ENCODE measurements around the gene TTC6.
"Not testable (repeated sequence)": the region's sequence is repeated elsewhere in the genome, so short reads cannot be mapped to it uniquely, and the experiment has no call there.

TTC6 gene, protein sequence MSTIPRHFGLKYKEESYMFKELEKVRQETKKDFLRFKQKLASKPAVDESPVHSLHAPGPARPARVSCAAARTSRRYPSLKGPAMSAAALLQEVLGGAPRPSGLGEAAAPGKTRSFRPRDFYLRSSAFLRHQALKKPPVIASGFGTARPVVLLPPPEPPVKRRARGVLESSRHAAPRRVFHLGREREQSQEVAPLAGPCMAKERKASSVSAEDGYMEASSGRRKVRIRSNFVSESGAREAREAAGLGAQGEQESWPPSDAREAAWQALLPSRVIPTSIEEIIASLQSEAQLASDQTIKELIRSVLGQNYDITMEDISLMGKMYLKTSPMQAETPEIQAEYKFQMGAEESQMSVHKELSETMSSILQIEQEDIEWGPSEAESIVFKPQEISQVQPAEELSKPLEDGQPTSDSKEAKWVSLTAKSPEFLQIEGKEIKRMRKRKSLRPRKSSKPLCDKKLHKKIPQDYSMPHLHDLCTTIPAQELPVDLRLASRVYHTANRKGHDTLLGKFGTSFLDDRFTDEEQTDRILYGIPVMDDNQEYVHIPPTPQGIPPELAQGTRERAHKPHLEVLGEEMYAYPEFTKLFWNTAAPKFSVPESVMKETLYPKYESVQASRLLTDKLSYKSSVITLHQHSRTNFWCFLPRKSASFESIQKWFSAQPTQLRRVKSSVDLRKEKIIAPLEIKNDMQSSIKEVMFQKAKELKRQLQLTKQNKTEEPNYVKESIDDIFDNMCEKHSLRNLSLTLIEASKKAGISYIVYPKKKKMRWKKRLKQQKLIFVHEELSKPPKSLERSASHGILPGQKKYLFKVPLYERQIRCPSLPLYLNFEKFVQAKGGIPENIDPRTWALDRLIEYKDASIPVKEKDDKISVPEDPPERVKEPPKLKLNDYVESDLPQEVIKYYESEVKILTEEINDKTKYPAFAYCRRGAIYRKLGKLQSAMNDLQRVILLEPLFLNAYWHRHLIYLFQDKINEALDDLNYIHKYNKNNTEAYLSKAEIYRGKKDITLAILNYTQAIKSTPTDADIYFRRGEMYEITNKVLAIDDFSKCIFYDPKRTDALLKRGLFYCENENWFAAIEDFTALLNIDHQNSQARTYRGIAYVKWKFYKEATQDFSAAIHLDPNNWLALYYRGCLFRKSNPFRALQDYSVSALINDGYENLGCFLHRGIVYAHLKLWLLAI (N-terminal part only)

DNA sequence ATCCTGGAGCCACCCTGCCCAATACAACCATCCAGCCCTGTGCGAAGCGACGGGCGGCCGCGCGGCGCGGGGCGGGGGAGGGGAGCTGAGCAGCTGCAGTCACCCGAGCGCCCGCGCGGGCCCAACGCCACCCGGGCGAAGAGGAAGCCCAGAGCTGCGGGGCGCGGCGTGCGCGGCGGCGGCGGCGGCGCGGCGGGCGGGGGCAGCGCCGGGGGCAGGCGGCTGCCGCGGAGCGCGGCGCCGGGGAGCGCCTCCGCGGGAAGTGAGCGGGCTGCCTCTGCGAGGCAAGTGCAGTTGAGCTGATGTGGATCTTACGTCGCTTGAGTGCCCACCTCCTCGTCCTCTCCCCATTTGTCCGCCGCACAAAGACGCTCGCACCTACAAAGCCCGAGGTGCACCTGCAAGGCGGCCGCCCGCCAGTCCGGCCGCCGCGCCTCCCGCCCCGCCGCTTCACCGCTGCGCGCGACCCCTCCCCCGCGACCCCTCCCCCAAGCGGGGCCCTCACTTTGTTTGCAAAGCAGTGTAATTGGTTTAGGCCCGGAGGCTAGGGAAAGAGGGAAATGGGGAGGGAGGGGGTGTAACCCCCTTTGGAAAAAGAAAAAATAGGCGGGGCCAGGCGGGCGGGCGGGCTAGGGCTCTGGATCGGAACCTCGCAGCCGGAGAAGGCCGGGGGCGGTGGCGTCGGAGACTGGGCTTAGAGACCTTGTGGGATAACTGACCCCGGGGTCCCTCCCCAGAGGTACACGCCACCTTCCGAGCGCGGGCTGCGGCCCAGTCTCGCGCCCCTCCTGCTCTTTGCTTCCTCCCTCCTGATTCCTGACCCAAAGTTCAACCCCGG, at the start of gene TTC6, which contains the start of gene FOXA1:
Gene TTC6 (plus strand): TSS at position 659 of the 838 bp plus-strand sequence. CDS start 26,436 bp downstream, outside the sequence.
Gene FOXA1 (minus strand): TSS at position 279 of the 838 bp plus-strand sequence. CDS start 277 bp downstream, at position 2.
- intact Hi-C loops (cut with DNase I) = loop anchor here (5.0 to 10.0 kb wide), 2 partner anchors 350 to 1083 kb away; no protein-coding TSS in a partner anchor
- DNase-seq = no peak

DNA sequence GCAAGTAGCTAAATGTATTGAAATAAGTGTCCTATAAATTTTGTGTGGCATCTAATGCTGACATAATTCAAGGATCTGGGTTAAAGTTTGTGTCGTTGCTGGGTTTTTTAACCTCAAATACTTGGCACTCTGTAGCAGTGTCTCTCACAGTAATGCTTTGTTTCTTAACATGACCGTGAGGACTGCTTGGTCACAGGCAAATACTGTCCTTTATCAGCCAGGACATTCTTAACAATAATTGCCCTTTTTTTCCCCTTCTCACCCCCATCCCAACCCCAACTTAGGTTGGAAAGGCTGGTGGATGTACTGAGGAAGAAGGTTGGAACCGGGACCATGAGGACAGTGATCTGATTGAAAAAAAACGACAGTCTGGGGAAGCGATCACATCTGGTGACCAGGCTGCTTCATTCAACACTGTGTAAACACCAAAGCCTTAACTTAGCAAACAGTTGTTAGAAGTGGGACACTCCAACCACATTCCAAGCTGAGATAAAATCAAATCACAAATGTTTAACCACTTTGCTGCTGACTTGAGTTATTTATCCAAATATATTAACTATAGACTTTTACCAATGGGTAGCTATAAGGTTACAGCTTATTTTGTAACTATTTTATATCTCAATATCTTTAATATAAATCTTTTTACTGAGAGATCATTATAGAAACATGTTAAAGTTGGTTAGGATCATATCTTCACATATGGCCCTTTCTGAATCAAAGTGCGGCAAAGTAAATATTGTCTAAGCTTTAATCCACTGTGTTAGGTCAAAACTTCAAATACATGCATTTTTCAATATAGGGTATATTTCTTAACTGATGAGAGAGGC, 48.6 kb upstream of the TTC6 start:
- intact Hi-C loops (cut with DNase I) = no loop called here
- no peak for DNase-seq

DNA sequence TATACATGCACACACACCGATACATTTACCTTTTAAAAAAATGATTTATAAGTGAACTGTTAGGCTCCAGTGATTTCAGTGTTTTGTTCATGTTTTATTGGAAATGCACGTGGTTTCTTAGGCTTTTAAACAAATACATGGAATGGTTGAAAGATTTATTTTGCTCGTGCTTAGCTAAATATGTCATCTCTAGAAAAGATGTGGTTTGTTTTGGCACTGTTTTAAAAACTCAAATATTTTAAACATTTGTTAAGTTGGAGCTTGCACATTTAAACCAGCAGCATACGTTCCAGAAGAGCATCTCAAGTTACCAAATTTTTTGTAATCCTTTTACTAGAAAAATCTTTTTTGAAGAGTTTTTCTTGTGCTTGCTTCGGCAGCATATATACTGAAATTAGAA, 44.9 kb upstream of the TTC6 start:
- no peak for DNase-seq
- intact Hi-C loops (cut with DNase I) = no loop called here

DNA sequence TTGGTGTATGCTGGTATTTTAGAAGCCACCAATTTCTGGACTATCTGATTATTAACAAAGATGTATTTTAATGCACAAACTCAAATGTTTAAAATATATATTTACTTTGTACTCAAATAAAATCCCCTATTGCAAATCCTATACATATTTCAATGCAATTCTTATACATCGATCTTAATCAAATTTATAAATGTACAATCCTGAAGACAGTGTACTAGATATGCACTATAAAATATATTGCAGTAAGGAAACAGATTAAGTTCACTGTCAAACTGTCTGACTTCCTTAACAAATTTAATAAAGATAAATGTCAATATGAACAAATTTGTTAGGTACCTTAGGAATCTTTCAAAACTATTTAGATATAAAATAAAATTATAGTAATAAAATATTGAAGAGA, 44.3 kb upstream of the TTC6 start:
- intact Hi-C loops (cut with DNase I) = no loop called here
- DNase-seq = no peak

DNA sequence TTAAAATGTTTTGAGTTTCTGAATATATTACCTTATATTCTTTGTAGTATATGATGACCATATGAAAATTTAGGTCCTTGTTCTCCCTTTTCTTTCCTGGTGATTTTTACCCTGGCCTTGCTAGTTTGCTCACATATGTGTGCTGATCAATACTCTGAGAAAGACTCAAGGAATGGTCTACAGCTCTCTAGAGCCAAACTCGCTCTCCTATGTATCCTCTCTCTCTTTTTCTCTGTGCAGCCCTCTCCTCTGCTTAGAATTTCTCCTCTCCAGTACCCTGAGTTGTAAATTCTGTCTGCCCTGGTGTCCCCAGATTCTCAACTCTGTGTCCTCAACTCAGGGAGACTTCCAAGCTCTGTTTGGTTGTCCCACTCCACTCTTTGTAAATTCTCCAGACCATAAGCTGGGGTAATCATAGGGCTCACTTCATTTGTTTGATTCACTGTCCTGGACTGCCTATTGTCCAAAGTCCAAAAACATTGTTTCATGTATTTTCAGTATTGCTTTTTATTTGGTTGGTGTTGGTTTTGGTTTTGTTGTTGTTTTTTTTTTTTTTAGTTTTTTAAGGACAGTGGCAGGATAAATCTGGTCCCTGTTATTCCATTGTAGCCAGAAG, 41.4 kb upstream of the TTC6 start:
- intact Hi-C loops (cut with DNase I) = no loop called here
- no peak for DNase-seq

DNA sequence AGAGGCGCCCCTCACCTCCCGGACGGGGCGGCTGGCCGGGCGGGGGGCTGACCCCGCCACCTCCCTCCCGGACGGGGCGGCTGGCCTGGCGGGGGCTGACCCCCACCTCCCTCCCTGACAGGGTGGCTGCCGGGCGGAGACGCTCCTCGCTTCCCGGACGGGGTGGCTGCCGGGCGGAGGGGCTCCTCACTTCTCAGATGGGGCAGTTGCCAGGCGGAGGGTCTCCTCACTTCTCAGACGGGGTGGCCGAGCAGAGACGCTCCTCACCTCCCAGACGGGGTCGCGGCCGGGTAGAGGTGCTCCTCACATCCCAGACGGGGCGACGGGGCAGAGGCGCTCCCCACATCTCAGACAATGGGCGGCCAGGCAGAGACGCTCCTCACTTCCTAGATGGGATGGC, 39.8 kb upstream of the TTC6 start:
- peak in 2 of 10 donors; percentile 60 to 67 for DNase-seq
- intact Hi-C loops (cut with DNase I) = not testable (repeated sequence)

DNA sequence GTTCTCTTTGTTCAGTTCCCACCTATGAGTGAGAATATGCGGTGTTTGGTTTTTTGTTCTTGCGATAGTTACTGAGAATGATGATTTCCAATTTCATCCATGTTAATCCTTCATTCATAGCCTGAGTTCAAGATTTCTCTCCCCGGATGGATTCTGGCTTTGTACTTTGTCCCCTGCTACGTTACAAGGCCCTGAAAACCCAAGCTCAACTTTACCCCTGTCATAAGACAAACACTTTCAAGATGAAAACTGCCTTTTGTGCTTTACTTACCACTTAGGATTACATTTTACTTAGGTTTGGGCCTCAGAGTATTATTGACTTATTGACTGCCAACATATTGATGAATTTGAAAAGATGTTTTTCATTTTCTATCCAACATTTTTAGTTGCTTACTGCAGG, 36.7 kb upstream of the TTC6 start:
- DNase-seq = no peak
- intact Hi-C loops (cut with DNase I) = no loop called here

DNA sequence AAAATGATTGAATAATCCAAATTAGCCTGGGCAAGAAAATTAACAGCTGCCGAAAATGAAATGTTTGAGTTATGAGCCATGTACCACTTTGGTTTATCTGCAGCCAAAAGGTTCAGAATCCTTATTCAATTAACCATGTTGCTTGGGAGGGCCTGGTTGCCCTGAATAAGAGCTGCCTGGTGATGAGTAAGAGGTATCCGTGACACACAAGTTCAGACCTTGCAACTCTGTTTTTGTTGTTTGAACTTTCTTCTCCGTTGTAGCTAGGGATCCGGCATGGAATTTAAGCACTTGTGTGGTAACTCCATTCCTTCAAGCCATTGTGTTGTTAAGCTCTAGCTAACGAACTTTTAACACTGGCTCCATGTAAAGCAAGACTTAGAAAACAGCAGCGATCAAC, 36.0 kb upstream of the TTC6 start:
- intact Hi-C loops (cut with DNase I) = no loop called here
- no peak for DNase-seq

DNA sequence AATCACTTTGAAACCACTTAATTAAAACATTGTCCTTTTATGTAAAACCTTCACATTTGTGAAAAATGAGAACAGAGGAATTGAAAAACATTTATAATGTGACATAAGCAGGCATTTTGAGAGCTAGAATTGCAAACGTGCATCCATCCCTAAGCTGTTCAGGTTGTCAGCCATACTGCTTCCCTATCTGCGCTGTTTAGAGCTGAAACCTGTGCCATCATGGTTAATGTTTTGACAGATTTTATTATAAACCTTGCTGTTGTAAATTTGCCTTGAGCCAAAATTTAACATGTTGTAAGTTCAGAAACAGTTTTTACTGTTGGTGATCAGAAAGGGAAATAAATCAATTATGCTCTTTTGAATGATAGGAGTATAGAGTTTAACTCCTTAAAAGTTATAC, 32.2 kb upstream of the TTC6 start:
- DNase-seq = no peak
- intact Hi-C loops (cut with DNase I) = no loop called here

DNA sequence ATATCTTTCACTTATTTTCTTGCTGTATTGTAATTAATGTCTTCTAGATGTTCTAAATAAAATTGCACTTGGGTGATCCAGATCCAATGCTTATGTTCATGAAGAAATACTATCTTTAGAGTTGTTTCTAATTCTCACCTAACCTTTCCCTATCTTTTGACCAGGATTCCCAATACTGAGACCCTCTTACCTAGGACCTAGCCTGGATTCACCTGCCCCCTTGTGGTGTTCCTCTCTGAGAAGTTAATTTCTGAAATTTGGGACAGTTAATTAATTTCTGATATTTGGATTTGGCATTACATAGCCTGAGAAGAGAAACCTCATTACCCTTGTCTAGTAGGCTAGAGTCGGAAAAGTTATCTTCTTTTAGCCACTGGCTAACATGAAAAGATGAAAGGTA, 29.9 kb upstream of the TTC6 start:
- intact Hi-C loops (cut with DNase I) = no loop called here
- DNase-seq = no peak

DNA sequence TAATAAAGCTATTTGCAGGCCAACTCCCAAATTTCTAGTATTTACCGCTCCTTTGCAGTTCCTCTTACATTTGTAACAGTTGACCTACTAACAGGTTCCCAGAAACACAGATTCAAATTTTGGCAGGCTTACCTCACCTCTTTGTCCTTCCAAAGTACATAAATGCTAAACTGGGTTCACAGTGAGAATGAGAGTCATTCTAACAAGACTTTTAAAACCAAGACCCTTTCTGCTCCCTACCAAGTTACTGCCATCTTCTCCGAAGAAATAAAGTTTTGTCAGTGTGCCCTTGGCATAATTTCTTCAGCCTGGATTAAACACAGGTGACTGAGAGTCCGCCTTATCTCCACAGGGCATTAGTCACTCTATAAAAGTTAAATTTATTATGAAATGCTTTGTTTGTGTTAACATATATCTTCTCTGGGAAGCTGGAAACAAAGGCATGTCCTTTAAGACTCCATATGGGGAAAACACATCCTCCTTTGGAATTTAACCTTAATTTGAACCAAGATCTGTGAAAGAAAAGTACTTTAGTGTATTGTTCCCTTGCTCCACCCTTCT, 28.5 kb upstream of the TTC6 start:
- no peak for DNase-seq

DNA sequence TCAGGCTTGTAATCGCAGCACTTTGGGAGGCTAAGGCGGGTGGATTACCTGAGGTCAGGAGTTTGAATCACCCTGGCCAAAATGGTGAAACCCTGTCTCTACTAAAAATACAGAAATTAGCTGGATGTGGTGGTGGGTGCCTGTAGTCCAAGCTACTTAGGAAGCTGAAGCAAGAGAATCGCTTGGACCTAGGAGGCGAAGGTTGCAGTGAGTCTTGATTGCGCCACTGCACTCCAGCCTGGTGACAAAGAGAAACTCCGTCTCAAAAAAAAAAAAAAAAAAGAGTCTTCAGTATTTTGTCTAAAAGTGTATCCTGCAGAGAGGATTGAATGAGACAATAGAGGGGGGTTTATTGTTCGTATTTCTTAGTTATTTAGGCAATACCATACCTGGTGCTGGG, 25.7 kb upstream of the TTC6 start:
- intact Hi-C loops (cut with DNase I) = loop anchor here (2.0 kb wide), 1 partner anchor 69 kb away; no protein-coding TSS in a partner anchor
- DNase-seq = no peak

More for the DNA sequence above, 28.5 kb upstream of the TTC6 start:
- intact Hi-C loops (cut with DNase I) = no loop called here

DNA sequence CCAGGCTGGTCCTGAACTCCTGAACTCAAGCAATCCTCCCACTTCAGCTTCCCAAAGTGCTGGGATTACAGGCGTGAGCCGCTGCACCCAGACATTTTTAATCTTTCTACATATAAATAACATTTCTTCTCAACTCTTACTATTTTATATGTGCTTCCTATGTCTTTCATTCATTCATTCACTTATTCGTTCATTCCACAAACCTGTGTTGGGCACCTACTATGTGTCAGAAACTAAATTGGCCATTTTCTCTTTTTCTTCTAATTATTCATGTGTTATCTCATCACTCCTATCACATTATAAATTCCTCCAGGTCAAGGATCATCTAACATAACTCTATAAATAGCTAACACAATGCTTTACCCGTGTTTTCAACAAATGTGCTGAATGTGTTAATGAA, 24.0 kb upstream of the TTC6 start:
- intact Hi-C loops (cut with DNase I) = loop anchor here (2.0 kb wide), 1 partner anchor 67 kb away; no protein-coding TSS in a partner anchor

DNA sequence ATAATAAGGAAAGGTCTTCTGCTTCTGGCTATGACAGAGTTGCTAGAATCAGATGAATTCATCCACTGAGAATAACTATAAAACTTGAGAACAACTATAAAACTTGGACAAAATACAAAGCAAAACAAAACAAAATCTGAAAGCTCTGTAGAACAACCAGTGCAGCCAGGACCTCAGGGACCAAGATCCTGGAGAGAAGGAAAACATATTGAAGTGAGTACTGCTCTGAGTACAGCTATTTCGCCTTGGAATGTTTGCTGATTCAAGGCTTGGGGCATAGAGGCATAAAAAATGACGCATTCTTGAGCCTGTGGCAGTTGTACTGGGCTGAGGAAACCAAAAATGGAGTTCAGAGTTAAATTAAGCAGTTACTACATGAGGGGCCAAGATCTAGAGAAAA, 22.1 kb upstream of the TTC6 start:
- intact Hi-C loops (cut with DNase I) = no loop called here
- DNase-seq = no peak

More for the DNA sequence above, 24.0 kb upstream of the TTC6 start:
- DNase-seq = no peak

DNA sequence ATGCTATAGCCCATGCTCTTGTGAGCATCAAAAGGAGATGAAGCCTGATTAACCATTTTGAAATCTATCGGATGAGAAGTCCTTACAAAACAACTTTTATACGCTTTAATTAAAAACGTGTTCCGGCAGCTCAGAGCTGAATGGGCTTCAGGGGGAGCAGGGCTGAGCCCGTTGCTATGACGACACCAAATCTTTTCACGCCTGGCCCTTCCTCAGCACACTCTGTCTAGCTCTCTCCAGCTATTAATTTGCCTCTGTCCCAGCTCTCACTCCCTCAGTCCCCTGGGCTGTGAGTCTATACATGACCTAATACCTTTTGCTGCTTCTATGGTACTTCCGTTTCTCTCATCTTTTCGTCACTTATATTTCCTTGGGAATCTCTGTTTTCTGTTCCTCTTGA, 16.2 kb upstream of the TTC6 start:
- intact Hi-C loops (cut with DNase I) = no loop called here
- DNase-seq = peak in 1 of 10 donors; percentile 27

DNA sequence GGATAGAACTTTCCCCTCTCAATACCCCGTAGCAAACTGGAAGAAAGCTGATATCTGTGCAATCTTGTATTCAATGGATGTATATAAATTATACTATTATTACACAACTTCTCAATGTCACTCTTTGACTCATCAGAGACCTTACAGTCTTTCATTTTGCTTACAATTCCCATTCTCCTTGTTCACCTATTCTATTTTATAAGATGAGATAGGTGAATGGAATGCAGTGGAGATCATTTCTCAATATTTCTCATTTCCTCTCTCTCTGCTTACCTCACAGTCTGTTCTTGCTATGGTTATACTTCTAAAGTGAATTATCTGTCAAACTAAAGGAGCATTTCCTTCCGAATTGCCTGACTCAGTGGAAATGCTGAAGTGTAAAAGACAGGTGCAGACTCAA, 15.3 kb upstream of the TTC6 start:
- no peak for DNase-seq
- intact Hi-C loops (cut with DNase I) = no loop called here

DNA sequence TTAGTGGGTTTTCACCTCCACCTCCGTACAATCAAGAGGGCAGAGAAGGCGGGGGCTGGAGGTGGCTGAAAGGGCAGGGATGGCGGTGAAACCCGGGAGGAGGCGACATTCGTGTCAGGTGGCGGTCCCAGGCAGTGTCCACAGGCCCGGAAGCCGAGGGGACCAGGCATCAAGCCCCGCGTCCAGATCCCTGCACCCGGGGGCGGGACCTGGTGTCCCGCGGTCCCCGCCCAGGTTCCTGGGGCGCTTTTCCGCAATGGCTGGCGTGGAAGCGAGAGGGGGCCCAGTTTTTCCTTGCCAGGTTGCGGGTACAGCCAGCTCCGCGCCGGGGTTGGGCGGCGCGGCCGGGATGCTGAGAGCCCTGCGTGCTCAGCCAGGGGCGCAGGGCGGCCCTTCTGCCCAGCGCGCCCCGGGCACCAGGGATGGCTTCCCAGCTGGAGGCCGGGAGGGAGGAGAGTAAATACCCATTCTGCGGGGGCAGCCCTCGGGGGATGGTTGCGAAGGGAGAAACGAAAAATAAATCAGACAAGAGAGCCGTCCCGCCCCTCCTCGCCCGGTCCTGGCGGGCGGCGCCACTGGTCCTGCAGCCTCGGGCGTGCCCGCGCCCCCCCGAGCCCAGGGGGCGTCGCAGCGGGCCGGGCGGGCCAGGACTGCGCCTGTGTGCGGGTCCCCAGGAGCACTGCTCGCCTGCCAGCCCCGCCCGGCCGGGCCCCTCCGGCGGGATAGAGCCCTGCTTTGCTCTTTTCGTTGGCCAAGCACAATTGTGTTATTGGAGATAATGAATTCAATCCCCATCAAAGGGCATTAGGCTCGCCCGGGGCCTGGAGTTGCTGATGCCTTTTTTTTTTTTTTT, 11.8 kb upstream of the TTC6 start:
- DNase-seq = peak in 2 of 10 donors; percentile 63 to 78
- intact Hi-C loops (cut with DNase I) = no loop called here

Data from posterior cingulate gyrus (tissue), 11 donors.